GM12873 (cell line): ENCODE measurements around the gene PHF10.

Source experiments
- CTCF ChIP-seq: IDR thresholded peaks from 2 replicates; pipeline ENCODE4 v1.5.1; 2012; ENCODE audit warnings: low read depth, mild to moderate bottlenecking, moderate library complexity, low read length, control low read depth; ENCODE audit not compliant: insufficient read depth; ENCODE audit errors: missing control alignments

PHF10 gene

GRCh38 chr6:169654598-169655391, 69.5 kb downstream of the PHF10 start:
- TF ChIP-seq CTCF = peak; percentile 39
